HepG2 (cell line): ENCODE data around the gene KLF6. TPM values are rescaled to one million over a fixed set of nuclear protein-coding genes. Genes with fewer than 3 reads are reported as not detected.

Experiments used
- ATF3 ChIP-seq: sonication (generic); formaldehyde crosslinking; IDR thresholded peaks from 2 replicates; pipeline ENCODE4 v1.4.0; 2020; ENCODE audit warnings: missing genetic modification reagents
- FOXC1 ChIP-seq: sonication (generic); formaldehyde crosslinking; IDR thresholded peaks from 2 replicates; pipeline ENCODE4 v1.8.0; 2022; ENCODE audit warnings: mild to moderate bottlenecking, missing genetic modification reagents, borderline replicate concordance
- HDAC6 ChIP-seq: fragments of 200-600 bp; sonication (generic); IDR thresholded peaks from 2 replicates; pipeline ENCODE4 v1.7.0; 2017; ENCODE audit warnings: mild to moderate bottlenecking, antibody characterized with exemption, low read length, low read depth
- KLF16 ChIP-seq, 2 experiments: sonication (generic) in 1 of 2; formaldehyde crosslinking in 1 of 2; IDR thresholded peaks; 2 replicates each; pipeline versions ENCODE4 v1.6.1 to v1.8.0; 2016 to 2023; ENCODE audit warnings: missing genetic modification reagents in 2 of 2, missing compliant biosample characterization in 1 of 2
- NFAT5 ChIP-seq: sonication (generic); formaldehyde crosslinking; IDR thresholded peaks from 2 replicates; pipeline ENCODE4 v1.4.0; 2020; ENCODE audit warnings: missing genetic modification reagents
- NR2F1 ChIP-seq, 2 experiments: fragments of 450-650 bp in 1 of 2; formaldehyde crosslinking in 1 of 2; IDR thresholded peaks; 2 replicates each; pipeline versions ENCODE4 v1.5.0 to v1.6.1; 2016 to 2020; ENCODE audit warnings: mild to moderate bottlenecking in 1 of 2, missing compliant biosample characterization in 1 of 2, missing genetic modification reagents in 1 of 2, moderate library complexity in 1 of 2
- RBAK ChIP-seq: sonication (generic); formaldehyde crosslinking; IDR thresholded peaks from 2 replicates; pipeline ENCODE4 v1.5.1; 2020; ENCODE audit warnings: mild to moderate bottlenecking, missing genetic modification reagents
- TARDBP ChIP-seq: sonication (generic); formaldehyde crosslinking; IDR thresholded peaks from 2 replicates; pipeline ENCODE4 v1.8.0; 2022; ENCODE audit warnings: mild to moderate bottlenecking, missing genetic modification reagents
- ZBTB25 ChIP-seq: IDR thresholded peaks from 2 replicates; pipeline ENCODE4 v1.6.1; 2018; ENCODE audit warnings: missing genetic modification reagents
- ZNF414 ChIP-seq: sonication (generic); formaldehyde crosslinking; IDR thresholded peaks from 2 replicates; pipeline ENCODE4 v1.5.0; 2020; ENCODE audit warnings: missing genetic modification reagents
- ZNF430 ChIP-seq: sonication (generic); formaldehyde crosslinking; IDR thresholded peaks from 2 replicates; pipeline ENCODE4 v1.9.0; 2021; ENCODE audit warnings: mild to moderate bottlenecking, missing genetic modification reagents
- ZNF569 ChIP-seq: sonication (generic); formaldehyde crosslinking; IDR thresholded peaks from 2 replicates; pipeline ENCODE4 v1.5.0; 2020; ENCODE audit warnings: mild to moderate bottlenecking, missing genetic modification reagents, moderate library complexity, borderline replicate concordance
- ZNF747 ChIP-seq: sonication (generic); formaldehyde crosslinking; IDR thresholded peaks from 2 replicates; pipeline ENCODE4 v1.8.1; 2023; ENCODE audit warnings: missing genetic modification reagents, mild to moderate bottlenecking, borderline replicate concordance
- ZNF777 ChIP-seq: sonication (generic); formaldehyde crosslinking; IDR thresholded peaks from 2 replicates; pipeline ENCODE4 v1.4.0; 2020; ENCODE audit warnings: missing genetic modification reagents
- polyA plus RNA-seq, 8 experiments: library from polyadenylated mRNA; depleted of rRNA in 3 of 8; stranded (reverse) in 7 of 8; unstranded in 1 of 8; fragments of >200 nt; fragmentation: Illumina TruSeq in 4 of 8; extraction: Trizol in 4 of 8; gene quantifications; 2 replicates each; pipeline versions ENCODE4 v1.2.1 to v1.2.3, GENCODE V29; 2011 to 2016; ENCODE audit warnings: low read depth in 4 of 8, missing spikeins in 1 of 8, mixed read lengths in 1 of 8; ENCODE audit not compliant: insufficient read depth in 1 of 8
- total RNA-seq, 5 experiments: library from RNA; depleted of rRNA; stranded (reverse); fragments of >200 nt; fragmentation: Illumina TruSeq; extraction: Trizol; gene quantifications; 2 replicates each; pipeline ENCODE4 v1.2.3, GENCODE V29; 2016; ENCODE audit warnings: low read depth in 1 of 5

KLF6 gene
- total and polyA plus RNA-seq, 2 of the 13 experiments (the other 11 are each of a cell fraction or from before 2014, with no cell fraction given) = 27.0 to 71.9 TPM

DNA sequence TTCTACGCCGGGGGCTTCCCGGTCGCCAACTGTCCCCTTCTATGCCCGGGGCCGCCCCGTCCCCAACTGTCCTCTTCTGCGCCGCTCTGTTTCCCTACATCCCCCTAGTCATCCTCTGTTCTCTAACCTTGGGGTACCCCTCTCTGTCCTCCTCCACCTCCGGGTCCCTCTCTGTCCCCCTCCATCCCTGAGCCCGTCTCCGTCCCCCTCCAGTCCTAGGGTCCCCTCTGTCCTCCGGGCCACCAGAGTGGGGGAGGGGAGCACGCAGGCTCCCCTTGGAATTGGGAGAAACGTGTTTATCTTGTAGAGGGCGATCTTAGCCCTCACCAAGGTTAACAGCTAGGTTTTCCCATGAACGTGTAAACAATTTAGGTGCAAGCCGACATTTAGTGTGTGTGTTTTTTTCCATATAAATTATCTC lies 852 bp upstream of the KLF6 start (continued):
- no peak for TF ChIP-seq NFAT5
- no peak for TF ChIP-seq HDAC6
- TF ChIP-seq ATF3 (CRISPR knock-in tag) = no peak
- peak in 1 of 2 experiments; percentile 22; a peak in 1 of 4 replicates for TF ChIP-seq NR2F1 (CRISPR knock-in tag; IDR thresholded peaks at IDR 0.05)
- TF ChIP-seq ZNF747 (CRISPR knock-in tag) = no peak
- TF ChIP-seq ZNF414 (CRISPR knock-in tag) = no peak
- no peak for TF ChIP-seq ZNF430 (CRISPR knock-in tag)
- TF ChIP-seq TARDBP (CRISPR knock-in tag) = peak; percentile 27; the same call in 1 of the 2 replicates
- TF ChIP-seq ZBTB25 (CRISPR knock-in tag) = no peak; the same call in 1 of the 2 replicates
- no peak for TF ChIP-seq ZNF777 (CRISPR knock-in tag)
- TF ChIP-seq RBAK = no peak
- no peak for TF ChIP-seq KLF16 (CRISPR knock-in tag; IDR thresholded peaks at IDR 0.05)
- no peak for TF ChIP-seq ZNF569 (CRISPR knock-in tag)
- no peak; the same call in 1 of the 2 replicates for TF ChIP-seq FOXC1 (CRISPR knock-in tag)
